GM19463 (cell line): ENCODE results near the gene GTPBP2.
"Not testable (repeated sequence)": the region's sequence is repeated elsewhere in the genome, so short reads cannot be mapped to it uniquely, and the experiment has no call there.

Experiments
- ATAC-seq: cut with Tn5 transposase; IDR thresholded peaks from one replicate; pipeline ENCODE4 v1.9.1; 2021; ENCODE audit warnings: mild to moderate bottlenecking, moderate library complexity; ENCODE audit not compliant: unreplicated experiment

Gene GTPBP2

DNA sequence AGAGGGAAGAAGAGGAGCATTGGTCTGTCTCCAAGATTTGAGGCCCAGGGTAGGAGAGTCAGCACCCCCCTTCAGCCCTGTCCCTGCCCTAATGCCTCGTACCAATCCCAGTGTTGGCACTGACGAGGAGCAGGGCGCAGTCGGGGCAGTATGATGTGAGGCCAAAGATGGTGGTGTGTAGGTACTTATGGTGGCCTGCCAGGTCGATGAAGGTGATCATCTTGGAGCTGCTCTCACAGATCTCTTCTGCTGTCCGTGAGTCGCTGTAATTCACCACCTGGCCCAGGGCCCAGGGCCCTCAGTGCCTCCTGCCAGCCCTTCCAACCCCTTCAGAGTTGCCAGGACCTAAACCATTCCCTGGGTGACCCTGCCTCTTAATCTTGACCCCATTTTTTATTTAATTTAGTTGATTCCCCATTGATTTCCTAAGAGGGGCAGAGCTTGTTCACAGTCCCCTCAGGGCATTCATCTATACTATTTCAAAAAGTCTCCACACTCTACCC lies 4.2 kb downstream of the GTPBP2 start:
- ATAC-seq: no peak

DNA sequence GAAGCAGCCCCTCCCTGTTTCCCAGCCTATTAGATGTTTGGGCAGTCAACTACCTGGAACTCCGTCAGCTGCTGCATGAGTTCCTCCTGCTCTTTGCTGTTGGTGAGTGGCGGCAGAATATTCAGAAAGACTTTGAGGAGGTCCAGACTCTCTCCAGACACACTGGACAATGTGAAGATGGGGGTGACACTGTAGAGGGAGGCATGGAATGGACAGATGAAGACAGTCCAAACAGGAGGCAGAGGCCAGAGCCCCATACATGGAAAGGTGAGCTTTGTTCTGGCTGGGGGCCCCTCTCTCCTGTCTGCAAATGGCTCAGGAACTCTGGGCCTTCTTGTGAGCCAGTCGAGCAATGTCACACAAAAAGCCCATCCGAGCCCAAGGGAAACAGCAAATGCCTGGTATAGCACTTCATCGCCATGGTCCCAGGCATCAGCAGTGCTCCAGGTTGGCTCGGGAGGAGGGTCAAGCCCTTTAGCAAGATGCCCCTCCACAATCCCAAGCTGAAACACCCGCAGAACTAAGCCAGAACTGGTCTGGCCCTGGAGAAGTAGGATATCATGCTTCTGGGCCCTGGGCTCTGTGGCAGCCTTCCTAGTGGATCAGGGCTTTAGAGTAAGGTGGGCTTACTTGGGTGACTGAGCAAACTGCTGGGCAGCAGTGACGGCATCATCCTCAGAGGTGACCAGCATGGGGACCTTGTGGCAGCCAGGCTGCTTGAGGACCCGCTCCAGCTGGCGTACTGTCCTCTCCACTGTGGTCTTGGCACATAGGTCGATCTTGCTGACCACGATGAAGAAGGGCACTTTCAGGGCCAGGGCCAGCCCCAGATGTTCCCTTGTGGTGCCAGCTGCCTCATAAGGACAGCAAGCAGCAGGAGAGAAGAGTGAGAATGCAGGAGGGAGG lies 4.9 kb downstream of the GTPBP2 start:
- ATAC-seq: no peak

DNA sequence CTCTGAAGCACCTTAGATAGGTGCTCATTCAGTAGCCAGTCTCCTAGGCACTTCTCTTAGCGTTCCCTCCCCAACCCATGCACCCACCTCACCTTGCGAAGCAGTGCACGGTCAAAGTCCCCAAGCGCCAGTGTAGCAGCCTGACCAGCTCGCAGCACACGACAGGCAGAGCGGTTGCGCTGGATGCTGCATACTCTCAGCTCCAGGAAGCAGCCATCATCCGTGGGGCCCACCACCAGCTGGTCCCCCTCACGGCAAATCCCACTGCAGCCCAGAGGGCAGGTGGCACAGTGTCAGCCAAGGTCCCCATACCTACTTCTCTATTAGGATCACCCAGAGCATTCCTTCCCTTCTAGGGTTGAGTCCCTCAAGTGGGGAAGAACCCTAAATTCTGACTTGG lies 6.5 kb downstream of the GTPBP2 start:
- ATAC-seq: no peak

DNA sequence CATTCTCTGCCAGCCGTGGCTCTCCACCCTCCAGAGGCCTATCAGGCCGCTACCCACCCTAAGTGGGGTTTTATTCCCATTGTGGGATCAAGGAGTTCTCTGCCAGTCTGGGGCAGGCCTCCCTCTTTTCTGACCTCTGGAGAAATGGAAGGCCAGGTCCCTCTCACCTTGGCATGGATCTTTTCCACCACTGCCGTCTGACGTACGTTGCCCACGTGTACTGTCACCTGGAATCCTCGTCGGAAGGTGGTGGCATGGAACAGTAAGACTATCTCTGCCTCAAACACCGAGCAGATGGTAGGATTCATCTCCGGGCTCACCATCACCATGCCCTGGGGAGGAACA lies 7.3 kb downstream of the GTPBP2 start:
- no peak for ATAC-seq

DNA sequence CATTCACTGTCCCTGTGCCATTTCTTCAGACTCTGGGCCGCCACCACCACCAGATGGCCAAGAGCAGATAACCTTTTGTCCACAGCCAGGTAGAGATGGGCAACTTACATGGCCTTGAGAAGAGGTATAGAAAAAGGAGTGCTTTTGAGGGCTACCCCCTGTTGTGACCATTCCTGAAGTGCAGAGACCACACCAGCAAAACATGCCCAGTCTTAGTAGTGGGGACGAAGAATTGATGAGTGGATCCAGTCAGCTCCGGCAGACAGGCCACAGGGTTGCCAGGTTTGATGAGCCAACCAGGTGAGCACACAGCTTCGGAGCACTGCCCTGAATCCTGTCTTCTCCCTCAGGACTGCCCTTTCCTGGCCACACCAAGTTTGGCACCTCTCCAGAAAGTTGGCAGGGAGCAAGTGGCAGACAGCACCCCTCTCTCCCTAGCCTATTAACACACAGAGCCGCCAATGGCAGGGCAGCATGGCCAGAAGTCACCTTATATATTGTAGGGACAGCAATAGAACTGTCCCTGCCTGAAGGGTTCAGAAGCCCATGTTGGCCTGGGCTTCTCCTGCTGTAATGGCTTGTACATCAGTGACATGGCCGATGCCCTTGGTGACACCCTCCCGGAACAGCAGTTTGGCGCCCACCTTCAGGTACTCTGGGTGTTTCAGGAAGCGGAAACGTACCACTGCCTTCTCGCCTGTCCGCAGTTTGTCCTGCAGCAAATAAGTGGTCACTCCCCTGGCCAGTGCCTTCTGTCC lies 7.8 kb downstream of the GTPBP2 start:
- no peak for ATAC-seq

DNA sequence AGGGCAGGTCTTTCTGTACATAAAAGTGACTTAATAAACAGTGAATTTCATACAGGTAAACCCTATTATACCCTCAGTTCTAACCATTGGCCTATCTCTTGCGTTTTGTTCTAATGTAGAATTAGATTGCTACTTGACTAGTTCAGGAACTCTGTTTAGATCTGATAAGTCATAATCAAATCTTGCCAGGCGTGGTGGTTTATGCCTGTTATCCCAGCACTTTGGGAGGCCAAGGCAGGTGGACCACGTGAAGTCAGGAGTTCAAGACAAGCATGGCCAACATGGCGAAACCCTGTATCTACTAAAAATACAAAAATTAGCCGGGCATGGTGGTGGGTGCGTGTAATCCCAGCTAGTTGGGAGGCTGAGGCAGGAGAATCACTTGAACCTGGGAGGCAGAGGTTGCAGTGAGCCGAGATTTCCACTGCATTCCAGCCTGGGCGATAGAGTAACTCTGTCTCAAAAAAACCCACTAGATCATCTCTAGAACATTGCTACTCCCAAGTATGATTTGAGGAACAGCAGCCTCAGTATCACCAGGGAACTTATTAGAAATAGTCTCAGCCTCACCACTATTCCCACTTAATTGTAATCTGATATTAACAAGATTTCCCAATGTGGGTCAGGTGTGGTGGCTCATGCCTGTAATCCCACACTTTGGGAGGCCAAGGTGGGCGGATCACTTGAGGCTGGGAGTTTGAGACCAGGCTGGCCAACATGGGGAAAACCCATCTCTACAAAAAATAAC lies 12.2 kb downstream of the GTPBP2 start:
- ATAC-seq: no peak

DNA sequence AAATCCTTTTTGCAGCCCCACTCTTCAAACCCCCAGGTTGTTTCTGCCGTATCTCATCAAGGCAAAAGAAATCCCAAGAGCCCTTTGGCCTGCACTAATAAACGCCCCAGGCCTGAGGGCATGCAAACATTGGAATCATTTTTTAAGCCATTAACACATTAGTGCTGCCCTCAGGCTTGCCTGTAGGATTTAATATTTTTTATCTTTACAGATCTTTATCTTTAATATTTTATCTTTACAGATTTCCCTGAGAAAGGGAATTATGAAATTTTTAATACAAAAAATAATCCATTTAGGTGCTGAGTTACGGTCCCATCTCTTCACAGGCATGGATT lies 14.7 kb downstream of the GTPBP2 start:
- no peak for ATAC-seq

DNA sequence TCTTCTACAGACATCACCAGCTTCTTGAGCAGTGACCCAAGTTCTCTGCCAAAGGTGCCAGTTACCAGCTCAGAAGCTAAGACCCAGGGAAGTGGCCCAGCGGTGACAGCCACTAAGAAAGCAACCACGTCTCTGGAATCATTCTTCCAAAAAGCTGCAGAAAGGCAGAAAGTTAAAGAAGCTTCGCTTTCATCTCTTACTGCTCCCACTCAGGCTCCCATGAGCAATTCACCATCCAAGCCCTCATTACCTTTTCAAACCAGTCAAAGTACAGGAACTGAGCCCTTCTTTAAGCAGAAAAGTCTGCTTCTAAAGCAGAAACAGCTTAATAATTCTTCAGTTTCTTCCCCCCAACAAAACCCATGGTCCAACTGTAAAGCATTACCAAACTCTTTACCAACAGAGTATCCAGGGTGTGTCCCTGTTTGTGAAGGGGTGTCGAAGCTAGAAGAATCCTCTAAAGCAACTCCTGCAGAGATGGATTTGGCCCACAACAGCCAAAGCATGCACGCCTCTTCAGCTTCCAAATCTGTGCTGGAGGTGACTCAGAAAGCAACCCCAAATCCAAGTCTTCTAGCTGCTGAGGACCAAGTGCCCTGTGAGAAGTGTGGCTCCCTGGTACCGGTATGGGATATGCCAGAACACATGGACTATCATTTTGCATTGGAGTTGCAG lies 15.2 kb downstream of the GTPBP2 start:
- no peak for ATAC-seq

DNA sequence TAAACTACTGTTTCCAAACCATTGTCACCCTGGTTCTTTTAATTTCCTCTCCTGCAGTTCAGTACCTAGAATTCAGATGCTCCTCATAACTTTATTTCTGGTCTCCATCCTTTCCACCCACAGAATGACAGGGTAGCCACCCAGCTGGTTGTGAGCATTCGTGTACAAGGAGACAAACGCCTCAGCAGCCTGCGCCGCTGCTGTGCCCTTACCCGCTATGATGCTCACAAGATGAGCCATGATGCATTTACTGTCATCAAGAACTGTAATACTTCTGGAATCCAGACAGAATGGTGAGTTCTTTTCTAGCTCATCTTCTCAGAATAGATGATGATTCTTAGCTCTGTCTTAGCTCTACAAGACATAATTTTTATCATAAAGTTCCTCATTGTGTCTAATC lies 18.6 kb downstream of the GTPBP2 start:
- ATAC-seq: no peak

DNA sequence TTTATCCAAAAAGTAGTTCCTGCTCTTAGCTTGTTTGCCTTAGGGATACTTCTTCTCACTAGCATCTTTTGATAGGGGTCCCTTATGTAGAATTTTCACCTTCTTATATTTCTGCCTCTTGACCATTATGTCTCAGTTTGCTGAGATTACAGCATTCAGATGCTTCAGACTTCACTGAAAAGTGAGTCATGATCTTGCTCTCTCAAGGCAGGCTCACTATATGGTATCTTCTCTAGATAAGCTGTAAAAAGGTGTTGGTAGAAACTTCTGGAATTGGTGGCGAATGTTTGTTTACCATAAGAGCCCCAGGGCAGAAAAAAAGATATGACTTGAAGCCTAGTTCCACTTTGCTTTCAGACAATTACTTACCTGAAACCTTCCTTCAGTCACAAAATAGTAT lies 19.7 kb downstream of the GTPBP2 start:
- no peak for ATAC-seq

DNA sequence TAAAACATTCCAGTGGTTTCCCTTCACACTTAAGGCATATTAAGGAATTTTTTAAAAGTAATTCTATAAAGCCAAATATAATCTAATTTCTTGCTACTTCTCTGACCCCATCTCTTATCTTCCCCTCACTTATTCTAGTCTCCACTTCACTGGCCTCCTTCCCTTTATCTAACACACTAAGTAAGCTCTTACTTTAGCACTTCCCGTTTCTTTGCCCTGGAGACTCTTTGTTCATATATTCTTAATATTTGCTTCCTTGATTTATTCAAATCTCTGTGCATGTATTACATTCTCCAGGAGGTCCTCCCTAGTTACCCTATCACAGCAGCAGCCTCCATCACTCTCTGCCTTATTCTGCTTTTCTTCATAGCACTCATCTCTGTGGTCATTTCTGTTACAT lies 20.3 kb downstream of the GTPBP2 start:
- no peak for ATAC-seq

DNA sequence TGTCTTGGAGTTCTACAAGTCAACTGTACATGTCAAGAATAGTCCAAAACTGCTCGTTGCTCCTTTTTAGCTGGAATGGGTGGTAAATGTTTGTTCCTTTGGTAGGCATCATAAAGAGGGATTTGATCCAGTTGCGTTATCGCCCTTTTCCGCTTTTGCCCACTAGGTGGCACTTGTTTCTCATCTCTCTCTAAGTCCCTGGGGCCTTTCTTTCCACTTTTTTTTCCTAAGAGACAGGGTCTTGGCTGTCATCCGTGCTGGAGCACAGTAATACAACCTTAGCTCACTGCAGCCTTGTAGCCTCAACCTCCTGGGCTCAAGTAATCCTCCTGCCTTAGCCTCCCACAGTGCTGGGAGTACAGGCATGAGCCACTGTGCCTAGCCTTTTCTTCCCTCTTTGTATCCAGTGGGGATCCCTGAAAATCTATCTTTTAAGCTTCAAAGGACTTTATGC lies 20.7 kb downstream of the GTPBP2 start:
- no peak for ATAC-seq

DNA sequence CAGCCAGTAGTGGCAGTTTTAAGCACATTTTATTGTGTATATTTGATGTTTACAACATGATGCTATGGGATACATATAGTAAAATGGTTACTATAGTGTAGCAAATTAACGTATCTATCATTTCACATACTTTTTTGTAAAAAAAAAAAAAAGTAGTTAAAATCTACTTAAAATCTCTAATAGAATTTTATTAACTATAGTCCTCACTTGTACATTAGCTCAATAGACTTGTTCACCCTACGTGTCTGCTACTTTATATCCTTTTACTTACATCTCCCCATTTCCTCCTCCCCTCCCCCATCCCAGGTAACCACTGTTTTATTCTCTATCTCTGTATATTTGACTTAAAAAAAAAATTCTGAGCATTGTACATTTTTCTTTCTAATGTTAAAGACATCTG lies 23.0 kb downstream of the GTPBP2 start:
- ATAC-seq: no peak

DNA sequence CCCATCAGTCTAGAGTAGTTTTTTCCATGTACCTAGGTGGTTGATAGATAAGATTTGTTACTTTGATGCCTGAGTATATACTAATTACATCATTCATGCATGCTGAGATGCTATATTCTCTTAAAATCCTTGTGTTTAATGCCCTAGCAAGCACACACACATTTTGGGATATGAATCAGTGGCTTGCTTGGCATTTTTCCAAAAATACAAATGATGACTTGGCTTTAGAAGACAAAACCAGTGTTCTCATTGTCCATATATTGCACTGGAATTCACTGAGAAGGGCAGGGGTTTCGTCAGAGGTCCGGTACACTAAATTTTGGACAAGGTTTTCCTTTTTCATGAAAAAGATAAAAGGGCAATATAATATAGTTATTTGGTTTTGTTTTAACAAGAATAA lies 24.9 kb downstream of the GTPBP2 start:
- ATAC-seq: no peak

DNA sequence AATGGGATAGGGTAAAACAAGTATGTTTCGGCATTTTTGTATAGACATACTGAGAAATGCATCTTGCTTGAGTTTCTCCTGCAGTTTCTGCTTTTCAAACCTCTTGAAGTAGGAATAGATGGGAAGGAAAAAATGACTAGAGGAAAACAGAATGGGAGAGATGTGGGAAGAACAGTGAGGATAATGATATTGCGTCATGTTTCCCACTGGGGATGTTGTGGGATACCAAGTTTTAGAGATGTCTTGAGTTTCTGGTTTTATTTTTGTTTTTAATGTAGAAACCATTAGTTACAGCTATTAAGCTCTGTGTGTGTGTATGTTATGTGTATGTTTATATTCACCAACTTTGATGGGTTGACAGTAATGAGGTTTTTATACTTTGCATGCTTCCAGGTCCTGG lies 28.5 kb downstream of the GTPBP2 start:
- no peak for ATAC-seq

DNA sequence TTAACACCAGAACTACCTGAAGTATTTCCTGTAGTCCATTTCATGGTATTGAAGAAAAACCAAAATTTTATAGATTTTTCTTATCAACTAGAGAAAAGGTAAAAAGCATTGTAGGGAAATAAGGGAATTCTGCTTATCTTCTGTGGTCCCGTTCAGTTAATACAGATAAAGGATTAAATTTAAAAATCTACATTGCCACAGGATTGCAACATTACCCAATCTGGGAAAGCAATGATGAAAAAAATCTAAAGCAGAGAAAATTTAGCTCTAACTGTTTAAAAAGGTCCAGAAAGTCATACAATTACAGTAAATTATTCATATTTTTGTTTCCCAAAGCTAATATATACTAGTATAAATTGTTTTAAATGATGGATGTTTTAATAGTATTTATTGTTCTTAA lies 35.1 kb downstream of the GTPBP2 start:
- no peak for ATAC-seq

DNA sequence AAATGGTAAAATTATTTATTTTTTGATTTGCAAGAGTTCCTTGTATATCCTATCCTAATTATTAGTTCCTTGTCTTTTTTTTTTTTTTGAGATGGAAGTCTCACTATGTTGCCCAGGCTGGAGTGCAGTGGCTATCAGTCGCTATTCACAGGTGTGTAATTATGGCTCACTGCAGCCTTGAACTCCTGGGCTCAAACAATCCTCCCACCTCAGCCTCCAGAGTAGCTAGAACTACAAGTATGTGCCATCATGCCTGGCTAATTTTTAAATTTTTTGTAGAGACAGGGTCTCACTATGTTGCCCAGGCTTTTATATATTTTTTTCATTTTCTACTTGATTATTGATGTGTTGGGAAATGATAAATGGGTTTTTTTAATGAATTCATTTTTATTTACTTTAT lies 39.5 kb downstream of the GTPBP2 start:
- ATAC-seq: not testable (repeated sequence)

DNA sequence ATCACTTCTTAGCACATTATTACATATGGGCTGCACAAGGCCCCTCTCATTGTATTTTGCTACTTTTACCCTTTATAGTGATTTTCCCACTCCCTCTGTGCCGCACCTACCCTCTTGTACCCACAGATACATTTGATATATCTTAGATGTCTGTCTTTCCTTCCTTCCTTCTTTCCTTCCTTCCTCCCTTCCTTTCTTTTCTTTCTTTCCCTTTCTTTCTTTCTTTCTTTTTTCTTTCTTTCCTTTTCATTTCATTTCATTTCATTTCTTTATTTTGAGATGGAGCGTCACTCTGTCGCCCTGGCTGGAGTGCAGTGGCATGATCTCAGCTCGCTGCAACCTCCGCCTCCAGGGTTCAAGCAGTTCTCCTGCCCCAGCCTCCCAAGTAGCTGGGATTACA lies 40.9 kb downstream of the GTPBP2 start:
- no peak for ATAC-seq

DNA sequence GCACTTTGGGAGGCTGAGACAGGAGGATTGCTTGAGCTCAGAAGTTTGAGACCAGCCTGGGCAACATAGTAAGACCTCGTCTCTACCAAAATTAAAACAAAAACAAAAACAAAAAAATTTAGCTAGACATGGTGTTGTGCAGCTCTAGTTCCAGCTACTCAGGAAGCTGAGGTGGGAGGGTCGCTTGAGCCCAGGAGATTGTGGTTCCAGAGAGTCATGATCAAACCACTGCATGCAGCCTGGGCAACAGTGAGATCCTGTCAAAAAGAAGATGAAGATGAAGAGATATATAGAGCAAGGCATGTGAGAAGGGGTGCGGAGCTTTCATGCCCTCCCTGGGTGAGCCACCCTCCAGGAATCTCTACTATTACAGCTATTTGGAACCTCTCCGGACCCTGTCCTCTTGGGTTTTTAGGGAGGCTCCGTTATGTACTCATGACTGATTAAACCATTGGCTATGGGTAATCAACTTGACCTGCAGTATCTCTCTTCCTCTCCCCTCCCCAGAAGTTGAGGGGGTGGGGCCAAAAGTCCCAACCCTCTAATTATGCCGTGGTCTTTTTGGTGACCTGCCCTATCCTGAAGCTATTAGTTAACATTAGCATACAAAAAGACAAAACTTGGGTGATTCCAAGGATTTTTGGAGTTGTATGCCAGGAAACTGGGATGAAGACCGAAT lies 44.0 kb downstream of the GTPBP2 start:
- no peak for ATAC-seq

DNA sequence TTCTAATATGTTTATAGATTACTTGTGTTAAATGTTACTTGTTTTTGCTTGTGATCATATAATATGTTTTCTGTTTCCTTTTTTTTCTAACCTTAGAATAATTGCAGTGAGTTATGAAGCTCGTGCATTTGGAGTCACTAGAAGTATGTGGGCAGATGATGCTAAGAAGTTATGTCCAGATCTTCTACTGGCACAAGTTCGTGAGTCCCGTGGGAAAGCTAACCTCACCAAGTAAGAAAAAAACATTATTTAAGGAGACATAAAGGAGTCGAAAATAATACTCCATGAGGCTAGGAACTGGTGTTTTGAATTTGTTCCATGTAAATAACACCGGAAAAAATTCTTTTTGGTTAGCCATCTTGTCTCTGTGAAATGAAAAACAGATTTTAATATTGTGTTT lies 46.2 kb downstream of the GTPBP2 start:
- ATAC-seq: no peak
